HepG2 (cell line): ENCODE data around the gene ENTHD1.

Experiments
- CTCF ChIP-seq: sonication (generic); formaldehyde crosslinking; IDR thresholded peaks from 2 replicates; pipeline ENCODE4 v1.5.0; 2020; ENCODE audit warnings: mild to moderate bottlenecking, missing genetic modification reagents, moderate library complexity
- FOXK1 ChIP-seq: sonication (generic); formaldehyde crosslinking; IDR thresholded peaks from 2 replicates; pipeline ENCODE4 v1.4.0; 2020; ENCODE audit warnings: low read depth, missing genetic modification reagents, borderline replicate concordance
- GABPB1 ChIP-seq: IDR thresholded peaks from 2 replicates; pipeline ENCODE4 v1.6.1; 2016; ENCODE audit warnings: mild to moderate bottlenecking, missing genetic modification reagents, moderate library complexity, missing compliant biosample characterization
- HINFP ChIP-seq: sonication (generic); formaldehyde crosslinking; IDR thresholded peaks from 2 replicates; pipeline ENCODE4 v1.4.0; 2020; ENCODE audit warnings: low read depth, mild to moderate bottlenecking, missing genetic modification reagents
- IRF2 ChIP-seq: IDR thresholded peaks from 2 replicates; pipeline ENCODE4 v1.6.1; 2018; ENCODE audit warnings: missing genetic modification reagents, missing compliant biosample characterization
- NPAS2 ChIP-seq: sonication (generic); formaldehyde crosslinking; IDR thresholded peaks from 2 replicates; pipeline ENCODE4 v1.8.0; 2022; ENCODE audit warnings: mild to moderate bottlenecking, missing genetic modification reagents, borderline replicate concordance
- POLR2A ChIP-seq, 2 experiments: IDR thresholded peaks; 2 replicates each; pipeline ENCODE4 v1.6.1; 2011; ENCODE audit warnings: low read depth in 2 of 2, low read length in 2 of 2, mild to moderate bottlenecking in 1 of 2, moderate library complexity in 1 of 2; ENCODE audit not compliant: insufficient read depth in 1 of 2
- RFX5 ChIP-seq: IDR thresholded peaks from 2 replicates; pipeline ENCODE4 v1.6.1; 2011; ENCODE audit warnings: low read depth, low read length, improper control_type of control experiment
- ZFAT ChIP-seq: sonication (generic); formaldehyde crosslinking; conservative IDR thresholded peaks from 2 replicates; pipeline ENCODE4 v1.8.1; 2023; ENCODE audit warnings: missing genetic modification reagents, inconsistent platforms
- ZFP36 ChIP-seq: fragments of 150-350 bp; IDR thresholded peaks from 2 replicates; pipeline ENCODE4 v1.6.1; 2018; ENCODE audit warnings: borderline replicate concordance, low read length, low read depth; ENCODE audit not compliant: partially characterized antibody
- ZNF414 ChIP-seq: sonication (generic); formaldehyde crosslinking; IDR thresholded peaks from 2 replicates; pipeline ENCODE4 v1.5.0; 2020; ENCODE audit warnings: missing genetic modification reagents
- ZNF549 ChIP-seq: sonication (generic); formaldehyde crosslinking; IDR thresholded peaks from 2 replicates; pipeline ENCODE4 v1.5.0; 2020; ENCODE audit warnings: missing genetic modification reagents
- ZNF747 ChIP-seq: sonication (generic); formaldehyde crosslinking; IDR thresholded peaks from 2 replicates; pipeline ENCODE4 v1.8.1; 2023; ENCODE audit warnings: missing genetic modification reagents, mild to moderate bottlenecking, borderline replicate concordance
- TF ChIP-seq, protein P1 (sequence below): sonication (generic); formaldehyde crosslinking; IDR thresholded peaks from 2 replicates; pipeline ENCODE4 v1.4.0; 2020; ENCODE audit warnings: low read depth, mild to moderate bottlenecking, missing genetic modification reagents

DNA sequence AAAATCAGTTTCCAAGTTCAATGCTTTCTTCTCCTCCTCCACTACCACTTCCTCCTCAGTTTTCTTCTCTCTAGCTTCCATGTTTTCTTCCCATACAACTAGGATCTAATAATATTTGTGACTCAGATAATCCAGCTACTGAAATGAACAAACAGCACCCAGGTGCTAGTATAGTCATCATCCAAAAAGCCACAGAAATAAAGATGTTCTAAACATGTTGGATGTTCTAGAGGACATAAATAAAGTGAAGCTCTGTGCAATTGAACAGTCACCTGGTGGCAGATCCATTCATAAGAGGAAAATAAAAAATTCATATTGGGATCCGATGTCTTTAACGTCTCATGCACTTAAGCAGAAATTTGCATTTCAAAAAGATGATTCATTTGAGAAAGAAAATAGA is 142.8 kb downstream of the ENTHD1 start:
- TF ChIP-seq ZNF549 (CRISPR knock-in tag) (no peak), ZNF747 (CRISPR knock-in tag) (no peak), CTCF (CRISPR knock-in tag) (no peak), IRF2 (no peak), ZFAT (CRISPR knock-in tag) (no peak), FOXK1 (CRISPR knock-in tag) (no peak), NPAS2 (CRISPR knock-in tag) (no peak), GABPB1 (CRISPR knock-in tag) (no peak), ZNF414 (CRISPR knock-in tag) (no peak), HINFP (CRISPR knock-in tag) (no peak), POLR2A (IDR thresholded peaks at IDR 0.05; ENCODE audit: insufficient read depth in 1 of 2, low read depth in 2 of 2, low read length in 2 of 2) (no peak), ZFP36 (no peak), RFX5 (no peak)
- TF ChIP-seq, protein P1, sequence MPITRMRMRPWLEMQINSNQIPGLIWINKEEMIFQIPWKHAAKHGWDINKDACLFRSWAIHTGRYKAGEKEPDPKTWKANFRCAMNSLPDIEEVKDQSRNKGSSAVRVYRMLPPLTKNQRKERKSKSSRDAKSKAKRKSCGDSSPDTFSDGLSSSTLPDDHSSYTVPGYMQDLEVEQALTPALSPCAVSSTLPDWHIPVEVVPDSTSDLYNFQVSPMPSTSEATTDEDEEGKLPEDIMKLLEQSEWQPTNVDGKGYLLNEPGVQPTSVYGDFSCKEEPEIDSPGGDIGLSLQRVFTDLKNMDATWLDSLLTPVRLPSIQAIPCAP (CRISPR knock-in tag), result no peak
